SH-SY5Y (cell line): Measurements from ENCODE around the gene HOXA9.

Source experiments
- GATA2 ChIP-seq: IDR thresholded peaks from 2 replicates; pipeline ENCODE4 v1.6.1; 2011; ENCODE audit warnings: mild to moderate bottlenecking, low read depth, low read length
- GATA3 ChIP-seq: IDR thresholded peaks from 2 replicates; pipeline ENCODE4 v1.6.1; 2011; ENCODE audit warnings: low read depth, mild to moderate bottlenecking, low read length, moderate library complexity

- no peak for TF ChIP-seq GATA3
- TF ChIP-seq GATA2: no peak
These were observed 19.4 kb downstream of the HOXA9 start for GRCh38 chr7:27145914-27146412.
